ENCODE measurements around the gene CD82. TPM values are rescaled to one million over a fixed set of nuclear protein-coding genes. Genes with fewer than 3 reads are reported as not detected.

The CD82 gene
- total RNA-seq, 2 experiments from 2014 or later, result 1.2 to 6.4 TPM

DNA sequence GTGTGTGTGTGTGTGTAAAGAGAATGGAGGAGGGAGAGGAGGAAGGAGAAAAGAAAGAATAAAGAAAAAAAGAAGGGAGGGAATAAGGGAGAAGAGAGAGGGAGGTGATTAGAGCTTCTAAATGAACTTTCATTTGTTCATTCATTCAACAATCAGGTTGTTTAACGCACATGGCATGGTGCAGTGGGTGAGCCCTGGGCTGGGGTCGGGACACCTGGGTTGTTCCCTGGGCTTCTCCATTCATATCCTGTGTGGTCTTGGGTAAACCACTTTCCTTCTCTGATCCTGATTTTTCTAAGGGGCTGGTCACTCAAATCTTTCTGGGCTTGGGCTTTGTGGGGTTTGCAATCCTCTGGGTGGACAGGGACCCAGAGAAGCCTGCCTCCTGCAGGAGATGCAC is 47.9 kb upstream of the CD82 start:
- no peaks in the 10 kb centered on the region for H4K20me1 ChIP-seq (ENCODE audit: insufficient read depth, low read length)
- DNase-seq (ENCODE audit: low spot score), result no peak
- BruUV-seq (replicated peaks), result no TSS peak
- no peak overlapping the region for H3K27ac ChIP-seq (ENCODE audit: low read depth, low read length, poor library complexity, severe bottlenecking)
- no peak overlapping the region for H3K4me3 ChIP-seq (ENCODE audit: low read depth, low read length, poor library complexity, severe bottlenecking)
- CTCF ChIA-PET (ENCODE audit: unreplicated experiment), result no interaction called here
- no peak for TF ChIP-seq EZH2phosphoT487 (IDR thresholded peaks at IDR 0.05; ENCODE audit: borderline replicate concordance, low read depth, low read length)
- POLR2A ChIA-PET, result interaction anchor here (0.6 to 0.8 kb wide), 2 partner anchors 17 to 23 kb away, joined by 3 read pairs; no protein-coding TSS in a partner anchor
- H3K9me2 ChIP-seq (ENCODE audit: insufficient read depth, low read length), result no peaks in the 10 kb centered on the region
- no peaks in the 10 kb centered on the region for H3K9me3 ChIP-seq (ENCODE audit: low read length)
- intact Hi-C loops (cut with micrococcal nuclease; ENCODE audit: unreplicated experiment), result no loop called here
- no peak overlapping the region for H2AFZ ChIP-seq (ENCODE audit: low read length)
- no peaks in the 10 kb centered on the region for H3K36me3 ChIP-seq (ENCODE audit: insufficient read depth, low read length)
- no peaks in the 10 kb centered on the region for H3K79me2 ChIP-seq (ENCODE audit: insufficient read depth, low read depth, low read length)
- no peak overlapping the region for H3K4me2 ChIP-seq (ENCODE audit: low read length)
- H3K4me1 ChIP-seq (ENCODE audit: insufficient read depth, low read length, poor library complexity, severe bottlenecking), result no peaks in the 10 kb centered on the region

DNA sequence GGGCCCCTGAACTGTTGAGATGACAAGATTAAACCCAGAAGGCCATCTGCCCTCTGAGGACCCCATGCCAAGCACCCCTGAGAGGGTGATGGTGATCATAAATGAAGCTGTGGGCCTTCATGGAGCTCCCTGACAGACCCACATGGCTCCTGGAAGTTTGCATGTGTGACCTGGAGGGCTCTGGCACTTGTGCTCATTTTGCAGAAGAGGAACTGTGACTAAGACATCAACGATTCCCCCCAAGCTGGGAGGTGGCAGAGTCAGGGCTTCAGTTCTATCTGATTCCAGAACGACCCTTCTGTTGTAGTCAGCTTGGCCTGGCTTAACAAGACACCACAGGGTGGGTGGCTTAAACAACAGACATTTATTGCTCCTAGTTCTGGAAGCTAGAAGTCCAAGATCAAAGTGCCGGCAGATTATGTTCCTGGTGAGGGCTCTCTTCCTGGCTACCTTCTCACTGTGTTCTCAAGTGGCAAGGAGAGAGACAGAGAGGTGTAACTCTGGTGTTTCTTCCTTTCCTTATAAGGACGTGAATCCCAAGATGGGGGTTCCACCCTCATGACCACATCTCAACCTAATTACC is 46.4 kb upstream of the CD82 start:
- no peak overlapping the region for H2AFZ ChIP-seq (ENCODE audit: low read length)
- ChIA-PET POLR2A (no interaction called here), CTCF (ENCODE audit: unreplicated experiment) (interaction anchor here (0.5 kb wide), 1 partner anchor 15 kb away, joined by 3 read pairs; no protein-coding TSS in a partner anchor)

DNA sequence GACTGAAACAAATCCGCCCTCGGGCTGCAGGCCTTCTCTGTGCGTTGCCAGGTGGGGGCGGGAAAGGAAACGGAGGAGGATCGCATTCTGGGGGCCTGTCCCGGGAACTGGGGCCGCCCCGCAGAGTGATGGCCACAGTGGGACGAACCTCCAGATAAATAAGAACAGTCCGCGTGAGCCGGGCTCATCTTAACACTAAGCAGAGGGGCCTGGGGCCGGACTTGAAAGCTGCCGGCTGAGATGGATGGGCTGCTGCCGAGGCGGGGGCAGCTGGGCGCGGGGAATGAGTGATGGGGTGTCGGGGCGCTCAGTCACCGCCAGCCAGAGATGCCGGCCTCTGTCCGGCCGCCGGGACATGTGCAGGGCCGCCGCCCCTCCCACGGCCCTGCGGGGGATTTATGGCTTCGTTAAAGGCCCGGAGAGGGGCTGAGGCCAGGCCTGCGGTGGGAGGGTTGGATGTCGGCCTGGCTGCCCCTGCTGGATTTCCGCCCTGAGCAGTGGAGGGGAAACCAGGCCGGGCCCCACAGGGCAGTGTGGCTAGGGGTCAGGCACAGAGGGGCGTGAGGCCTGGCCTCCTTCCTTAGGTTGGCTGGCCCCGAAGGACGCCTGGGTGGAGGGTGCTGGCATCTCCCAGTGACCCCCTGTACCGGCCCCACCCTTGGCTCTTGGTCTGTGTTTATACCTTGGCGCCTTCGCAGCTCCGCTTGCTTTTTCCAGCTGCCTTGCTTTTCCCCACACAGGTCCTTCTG is 45.3 kb upstream of the CD82 start:
- Histone ChIP-seq H3K79me2 (ENCODE audit: insufficient read depth, low read depth, low read length) (no peaks in the 10 kb centered on the region), H3K4me1 (ENCODE audit: insufficient read depth, low read length, poor library complexity, severe bottlenecking) (no peaks in the 10 kb centered on the region), H3K9me2 (ENCODE audit: insufficient read depth, low read length) (no peaks in the 10 kb centered on the region), H3K27ac (ENCODE audit: low read depth, low read length, poor library complexity, severe bottlenecking) (no peak overlapping the region), H4K20me1 (ENCODE audit: insufficient read depth, low read length) (no peaks in the 10 kb centered on the region), H3K36me3 (ENCODE audit: insufficient read depth, low read length) (no peaks in the 10 kb centered on the region), H2AFZ (ENCODE audit: low read length) (no peak overlapping the region), H3K4me2 (ENCODE audit: low read length) (no peak overlapping the region), H3K4me3 (ENCODE audit: low read depth, low read length, poor library complexity, severe bottlenecking) (no peak overlapping the region), H3K9me3 (ENCODE audit: low read length) (no peaks in the 10 kb centered on the region)
- no TSS peak for BruUV-seq (replicated peaks)
- TF ChIP-seq, protein P1, sequence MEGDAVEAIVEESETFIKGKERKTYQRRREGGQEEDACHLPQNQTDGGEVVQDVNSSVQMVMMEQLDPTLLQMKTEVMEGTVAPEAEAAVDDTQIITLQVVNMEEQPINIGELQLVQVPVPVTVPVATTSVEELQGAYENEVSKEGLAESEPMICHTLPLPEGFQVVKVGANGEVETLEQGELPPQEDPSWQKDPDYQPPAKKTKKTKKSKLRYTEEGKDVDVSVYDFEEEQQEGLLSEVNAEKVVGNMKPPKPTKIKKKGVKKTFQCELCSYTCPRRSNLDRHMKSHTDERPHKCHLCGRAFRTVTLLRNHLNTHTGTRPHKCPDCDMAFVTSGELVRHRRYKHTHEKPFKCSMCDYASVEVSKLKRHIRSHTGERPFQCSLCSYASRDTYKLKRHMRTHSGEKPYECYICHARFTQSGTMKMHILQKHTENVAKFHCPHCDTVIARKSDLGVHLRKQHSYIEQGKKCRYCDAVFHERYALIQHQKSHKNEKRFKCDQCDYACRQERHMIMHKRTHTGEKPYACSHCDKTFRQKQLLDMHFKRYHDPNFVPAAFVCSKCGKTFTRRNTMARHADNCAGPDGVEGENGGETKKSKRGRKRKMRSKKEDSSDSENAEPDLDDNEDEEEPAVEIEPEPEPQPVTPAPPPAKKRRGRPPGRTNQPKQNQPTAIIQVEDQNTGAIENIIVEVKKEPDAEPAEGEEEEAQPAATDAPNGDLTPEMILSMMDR (conservative IDR thresholded peaks at IDR 0.05; ENCODE audit: low read length), result no peak
- TF ChIP-seq EZH2phosphoT487 (IDR thresholded peaks at IDR 0.05; ENCODE audit: borderline replicate concordance, low read depth, low read length), result no peak
- CTCF ChIA-PET (ENCODE audit: unreplicated experiment), result no interaction called here
- intact Hi-C loops (cut with micrococcal nuclease; ENCODE audit: unreplicated experiment), result no loop called here
- DNase-seq (ENCODE audit: low spot score), result no peak
- POLR2A ChIA-PET, result no interaction called here

More for the DNA sequence above, 46.4 kb upstream of the CD82 start:
- no TSS peak for BruUV-seq (replicated peaks)
- H3K36me3 ChIP-seq (ENCODE audit: insufficient read depth, low read length), result no peaks in the 10 kb centered on the region
- no peak for TF ChIP-seq EZH2phosphoT487 (IDR thresholded peaks at IDR 0.05; ENCODE audit: borderline replicate concordance, low read depth, low read length)
- TF ChIP-seq, protein P1 (conservative IDR thresholded peaks at IDR 0.05; ENCODE audit: low read length), result no peak
- intact Hi-C loops (cut with micrococcal nuclease; ENCODE audit: unreplicated experiment), result no loop called here
- no peak overlapping the region for H3K4me2 ChIP-seq (ENCODE audit: low read length)
- H3K27ac ChIP-seq (ENCODE audit: low read depth, low read length, poor library complexity, severe bottlenecking), result no peak overlapping the region
- H4K20me1 ChIP-seq (ENCODE audit: insufficient read depth, low read length), result no peaks in the 10 kb centered on the region
- DNase-seq (ENCODE audit: low spot score), result no peak
- H3K4me3 ChIP-seq (ENCODE audit: low read depth, low read length, poor library complexity, severe bottlenecking), result no peak overlapping the region
- H3K9me3 ChIP-seq (ENCODE audit: low read length), result no peaks in the 10 kb centered on the region
- no peaks in the 10 kb centered on the region for H3K4me1 ChIP-seq (ENCODE audit: insufficient read depth, low read length, poor library complexity, severe bottlenecking)
- H3K79me2 ChIP-seq (ENCODE audit: insufficient read depth, low read depth, low read length), result no peaks in the 10 kb centered on the region
- H3K9me2 ChIP-seq (ENCODE audit: insufficient read depth, low read length), result no peaks in the 10 kb centered on the region
